Measurements from ENCODE around the gene OSMR.

- TF ChIP-seq CTCF (IDR thresholded peaks at IDR 0.05) (no peak), ZFX (IDR thresholded peaks at IDR 0.05; ENCODE audit: borderline replicate concordance) (no peak)
These were observed 66.1 kb downstream of the OSMR start for GRCh38 chr5:38911933-38912332.
